ENCODE results near the gene ONECUT3.

Gene ONECUT3

GRCh38 chr19:1742989-1743696, 10.2 kb upstream of the ONECUT3 start:
- no peak for DNase-seq

- no peak for DNase-seq
Observed at GRCh38 chr19:1744133-1744665, 9.1 kb upstream of the ONECUT3 start.

- no peak for DNase-seq
Observed at GRCh38 chr19:1744822-1745563, 8.3 kb upstream of the ONECUT3 start.

- no peak for DNase-seq
Observed at GRCh38 chr19:1745589-1746031, 7.7 kb upstream of the ONECUT3 start.

GRCh38 chr19:1746401-1747284, 6.7 kb upstream of the ONECUT3 start:
- no peak for DNase-seq

GRCh38 chr19:1747285-1748114, 5.8 kb upstream of the ONECUT3 start:
- DNase-seq: no peak

GRCh38 chr19:1748115-1748872, 5.0 kb upstream of the ONECUT3 start:
- no peak for DNase-seq

- DNase-seq: no peak
Observed at GRCh38 chr19:1748873-1749341, 4.4 kb upstream of the ONECUT3 start.

- DNase-seq: no peak
Observed at GRCh38 chr19:1749373-1750342, 3.6 kb upstream of the ONECUT3 start.

GRCh38 chr19:1750343-1751021, 2.8 kb upstream of the ONECUT3 start:
- DNase-seq: no peak

GRCh38 chr19:1751367-1752008, 1.8 kb upstream of the ONECUT3 start:
- DNase-seq: no peak

- DNase-seq: no peak
Observed at GRCh38 chr19:1752009-1752756, 1.1 kb upstream of the ONECUT3 start.

GRCh38 chr19:1754018-1754635, 821 bp downstream of the ONECUT3 start:
- DNase-seq: no peak

- no peak for DNase-seq
Observed at GRCh38 chr19:1754636-1755466, 1.5 kb downstream of the ONECUT3 start.

GRCh38 chr19:1755467-1756171, 2.3 kb downstream of the ONECUT3 start:
- DNase-seq: no peak

GRCh38 chr19:1756264-1756663, 3.0 kb downstream of the ONECUT3 start:
- no peak for DNase-seq
